Fibroblast of mammary gland (primary cell): Measurements from ENCODE around the gene LPO.

Experiments
- DNase-seq: peaks from one replicate; pipeline ENCODE4 v3.0.0-alpha.2; 2010; ENCODE audit warnings: low read depth
- H3K4me3 ChIP-seq: 2 replicates; pipeline ENCODE4 v1.5.1; 2011; ENCODE audit warnings: low read depth, mild to moderate bottlenecking, low read length, moderate library complexity; ENCODE audit not compliant: control insufficient read depth
- TF ChIP-seq, protein P1 (sequence below): conservative IDR thresholded peaks from 2 replicates; pipeline ENCODE4 v1.5.1; 2011; ENCODE audit warnings: low read depth, low read length, inconsistent platforms; ENCODE audit not compliant: control insufficient read depth, insufficient read depth

The LPO gene

GRCh38 chr17:58238147-58238634, at the start of gene LPO:
Gene LPO, plus strand, starts transcription at chr17:58238584. Its CDS starts 4,396 bp downstream, at chr17:58242980.
- no peak within 1 kb of the TSS for H3K4me3 ChIP-seq
- TF ChIP-seq, protein P1, sequence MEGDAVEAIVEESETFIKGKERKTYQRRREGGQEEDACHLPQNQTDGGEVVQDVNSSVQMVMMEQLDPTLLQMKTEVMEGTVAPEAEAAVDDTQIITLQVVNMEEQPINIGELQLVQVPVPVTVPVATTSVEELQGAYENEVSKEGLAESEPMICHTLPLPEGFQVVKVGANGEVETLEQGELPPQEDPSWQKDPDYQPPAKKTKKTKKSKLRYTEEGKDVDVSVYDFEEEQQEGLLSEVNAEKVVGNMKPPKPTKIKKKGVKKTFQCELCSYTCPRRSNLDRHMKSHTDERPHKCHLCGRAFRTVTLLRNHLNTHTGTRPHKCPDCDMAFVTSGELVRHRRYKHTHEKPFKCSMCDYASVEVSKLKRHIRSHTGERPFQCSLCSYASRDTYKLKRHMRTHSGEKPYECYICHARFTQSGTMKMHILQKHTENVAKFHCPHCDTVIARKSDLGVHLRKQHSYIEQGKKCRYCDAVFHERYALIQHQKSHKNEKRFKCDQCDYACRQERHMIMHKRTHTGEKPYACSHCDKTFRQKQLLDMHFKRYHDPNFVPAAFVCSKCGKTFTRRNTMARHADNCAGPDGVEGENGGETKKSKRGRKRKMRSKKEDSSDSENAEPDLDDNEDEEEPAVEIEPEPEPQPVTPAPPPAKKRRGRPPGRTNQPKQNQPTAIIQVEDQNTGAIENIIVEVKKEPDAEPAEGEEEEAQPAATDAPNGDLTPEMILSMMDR, result no peak
- no peak for DNase-seq

DNA sequence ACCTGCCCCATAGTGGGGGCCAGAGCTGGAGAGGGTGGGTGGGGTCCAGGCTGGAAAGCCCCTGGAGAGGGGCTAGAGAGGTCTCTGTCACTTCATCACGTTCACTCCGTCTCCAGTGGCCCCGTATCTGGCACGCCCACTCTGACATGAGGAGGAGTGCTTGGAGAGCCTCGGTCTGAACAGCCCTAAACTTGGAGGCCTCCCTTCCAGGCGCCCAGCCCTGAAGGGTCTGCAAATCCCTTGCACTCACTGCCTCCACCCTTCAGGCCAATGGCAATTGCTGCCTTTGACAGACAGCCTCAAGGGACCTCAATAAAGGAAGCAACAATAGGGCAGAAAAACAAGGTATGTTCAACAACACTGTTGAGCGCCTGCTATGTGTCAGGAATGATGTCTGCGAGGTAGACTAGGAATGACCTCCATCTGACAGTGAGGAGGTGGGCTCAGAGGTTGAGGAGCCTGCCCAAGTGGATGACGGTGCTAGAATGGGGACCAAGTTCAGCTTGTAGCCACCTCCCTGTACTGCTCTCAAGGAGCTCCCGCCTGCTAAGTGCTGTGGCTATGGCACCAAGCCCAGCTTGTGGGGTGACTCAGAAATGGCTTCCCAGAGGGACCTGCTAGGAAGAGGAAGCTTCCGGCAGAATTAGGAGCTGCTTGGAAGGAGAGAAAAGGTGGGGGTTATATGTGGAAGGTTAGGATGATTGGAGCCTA, 48.8 kb upstream of the LPO start:
- DNase-seq, result peak; percentile 91
- no peak overlapping the region for H3K4me3 ChIP-seq
- TF ChIP-seq, protein P1, result no peak

DNA sequence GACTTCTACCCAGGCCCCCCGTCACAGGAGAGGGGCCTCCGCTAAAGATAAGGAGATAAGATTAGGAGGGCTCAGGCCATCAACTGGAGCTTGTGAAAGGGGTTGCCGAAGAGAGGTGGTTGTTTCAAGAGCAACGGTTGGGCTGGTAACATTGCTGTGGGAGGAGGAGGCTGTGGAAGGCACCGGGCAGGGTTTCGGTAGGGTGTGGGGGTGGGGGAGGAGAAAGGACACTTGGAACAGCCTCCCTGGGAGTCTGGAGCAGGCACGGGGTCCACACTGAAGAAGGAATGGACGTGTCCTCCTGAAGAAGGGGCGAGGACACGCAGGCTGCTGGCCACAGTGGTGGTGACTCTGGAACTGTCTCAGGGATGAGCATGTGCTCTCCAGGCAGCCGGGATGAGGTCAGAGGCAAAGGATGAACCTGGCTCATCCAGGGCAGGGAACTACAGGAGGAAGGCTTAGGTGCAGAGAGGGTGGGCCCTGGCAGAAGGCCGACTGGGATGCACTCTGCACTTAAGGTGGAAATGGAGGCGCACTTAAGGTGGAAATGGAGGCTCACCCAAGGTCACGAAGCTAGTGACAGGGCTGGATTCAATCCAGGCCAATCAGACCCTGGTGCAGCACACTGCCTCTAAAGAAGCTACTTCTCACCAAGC, 47.0 kb upstream of the LPO start:
- DNase-seq, result peak; percentile 4
- no peak overlapping the region for H3K4me3 ChIP-seq
- TF ChIP-seq, protein P1, result no peak

- H3K4me3 ChIP-seq, result no peak within 1 kb of the TSS
- DNase-seq, result no peak
- TF ChIP-seq, protein P1, result no peak
Measured at GRCh38 chr17:58192612-58193011, 45.8 kb upstream of the LPO start, which contains the start of gene EPX. Gene EPX, plus strand, starts transcription at chr17:58192726. Its CDS starts 121 bp downstream, at chr17:58192847.

DNA sequence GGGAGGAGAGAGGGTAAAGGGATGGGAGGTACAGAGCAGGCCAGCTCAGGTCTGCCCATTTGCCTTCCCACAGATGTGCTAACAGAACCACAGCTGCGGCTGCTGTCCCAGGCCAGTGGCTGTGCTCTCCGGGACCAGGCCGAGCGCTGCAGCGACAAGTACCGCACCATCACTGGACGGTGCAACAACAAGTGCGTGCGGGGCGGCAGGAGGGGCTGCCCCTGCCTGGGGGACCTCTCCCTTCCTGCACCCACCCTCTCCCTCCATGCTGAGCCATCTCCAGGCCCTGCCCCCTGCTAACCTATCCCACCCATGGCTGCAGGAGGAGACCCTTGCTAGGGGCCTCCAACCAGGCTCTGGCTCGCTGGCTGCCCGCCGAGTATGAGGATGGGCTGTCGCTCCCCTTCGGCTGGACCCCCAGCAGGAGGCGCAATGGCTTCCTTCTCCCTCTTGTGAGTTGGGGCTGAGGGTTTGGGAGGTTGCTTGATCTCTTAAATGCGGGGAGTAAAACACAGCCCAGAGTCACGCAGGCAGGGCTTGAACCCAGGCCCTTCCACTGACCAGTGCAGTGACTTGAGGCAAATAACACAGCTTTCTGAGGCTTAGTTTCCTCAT, 44.6 kb upstream of the LPO start:
- no peak overlapping the region for H3K4me3 ChIP-seq
- DNase-seq, result no peak
- TF ChIP-seq, protein P1, result no peak

- no peak overlapping the region for H3K4me3 ChIP-seq
- TF ChIP-seq, protein P1, result no peak
- no peak for DNase-seq
Measured at GRCh38 chr17:58195518-58196123, 42.8 kb upstream of the LPO start.
